Cardiac septum (tissue), 1 donor: ENCODE data around the gene DCUN1D5. TPM values are rescaled to one million over a fixed set of nuclear protein-coding genes. Genes with fewer than 3 reads are reported as not detected.
"Not testable (repeated sequence)": the region's sequence is repeated elsewhere in the genome, so short reads cannot be mapped to it uniquely, and the experiment has no call there.

Source experiments
- DNase-seq: peaks from one replicate; pipeline ENCODE4 v3.0.0-alpha.2; 2020; ENCODE audit warnings: low spot score
- intact Hi-C: fragments of 100-400 bp; cut with DNase I; formaldehyde crosslinking; loops from one replicate; pipeline ENCODE4 v1.14.0; 2022
- total RNA-seq: library from RNA; stranded (reverse); fragmentation: NEBNext Ultra II Directional; extraction: Animal tissue kit (Norgen Biotek cat#: 25700); gene quantifications from one replicate; pipeline ENCODE4 v1.2.1, GENCODE V29; 2021
- donor health status: DM: no; HTN: no; CAD: no.

The DCUN1D5 gene
- total RNA-seq, 1 donor from 2014 or later = 19.9 TPM

GRCh38 chr11:103067118-103067517, 24.8 kb downstream of the DCUN1D5 start:
- intact Hi-C loops = no loop called here
- no peak for DNase-seq

- DNase-seq = no peak
- intact Hi-C loops = no loop called here
Measured at GRCh38 chr11:103061656-103062055, 30.3 kb downstream of the DCUN1D5 start.

GRCh38 chr11:103055221-103055890, 36.6 kb downstream of the DCUN1D5 start:
- intact Hi-C loops = no loop called here
- no peak for DNase-seq

DNA sequence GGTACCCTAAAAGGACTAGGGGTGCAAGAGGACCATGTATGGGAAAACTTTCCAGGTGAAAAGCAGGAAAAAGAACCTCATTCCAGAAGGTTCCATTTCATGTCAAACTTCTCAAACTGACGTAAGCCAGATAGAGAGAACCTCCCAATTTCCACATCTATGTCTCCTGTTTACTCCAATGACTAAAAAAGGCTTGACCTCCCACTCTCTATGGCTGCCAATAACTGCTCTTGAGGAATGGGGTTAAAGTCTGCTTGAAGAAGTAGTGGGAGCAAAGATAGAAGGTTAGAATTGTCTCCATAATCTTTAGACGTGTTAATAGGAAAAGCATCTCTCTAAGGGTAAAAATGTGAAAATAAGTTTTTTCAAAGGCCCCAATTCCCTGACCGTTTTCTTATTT, 38.0 kb downstream of the DCUN1D5 start:
- no peak for DNase-seq
- intact Hi-C loops = no loop called here

DNA sequence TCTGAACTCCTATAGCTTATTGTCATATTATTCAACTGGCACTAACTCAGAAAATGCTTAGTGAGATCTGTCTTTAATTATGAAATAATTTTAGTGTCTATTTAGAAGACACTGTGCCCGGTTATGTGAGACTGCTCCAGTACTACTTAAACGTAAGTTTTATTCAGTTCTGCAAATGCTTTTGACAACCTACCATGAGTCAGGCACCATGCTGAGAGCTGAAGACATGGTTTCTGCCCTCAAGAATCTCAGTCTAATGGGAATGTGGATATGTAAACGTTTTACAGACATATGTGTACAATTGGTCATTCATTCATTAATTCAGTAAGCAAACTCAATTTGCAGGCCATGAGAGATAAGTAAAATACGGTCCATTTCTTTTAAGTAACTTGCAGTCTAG, 40.0 kb downstream of the DCUN1D5 start:
- intact Hi-C loops = no loop called here
- DNase-seq = no peak

GRCh38 chr11:103051151-103051801, 40.7 kb downstream of the DCUN1D5 start:
- DNase-seq = no peak
- intact Hi-C loops = no loop called here

- intact Hi-C loops = no loop called here
- DNase-seq = no peak
Measured at GRCh38 chr11:103050351-103050750, 41.6 kb downstream of the DCUN1D5 start.

DNA sequence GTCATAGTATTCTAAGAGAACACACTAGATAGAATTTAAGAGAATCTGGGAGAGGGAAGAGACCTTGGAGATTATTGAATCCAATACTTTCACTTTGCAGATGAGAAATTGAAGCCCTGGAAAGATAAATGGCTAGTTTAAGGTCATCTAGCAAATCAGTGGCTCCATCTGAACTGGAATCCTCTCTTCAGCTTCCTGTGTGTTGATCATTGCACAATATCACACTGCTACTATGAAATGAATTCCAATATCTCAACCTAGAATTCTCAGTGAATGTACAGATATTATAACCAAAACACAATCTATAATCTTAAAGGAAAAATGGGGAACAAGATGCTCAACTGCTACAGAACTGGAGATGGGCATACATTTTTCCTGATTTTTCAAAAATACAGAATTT, 44.1 kb downstream of the DCUN1D5 start:
- DNase-seq = no peak
- intact Hi-C loops = no loop called here

DNA sequence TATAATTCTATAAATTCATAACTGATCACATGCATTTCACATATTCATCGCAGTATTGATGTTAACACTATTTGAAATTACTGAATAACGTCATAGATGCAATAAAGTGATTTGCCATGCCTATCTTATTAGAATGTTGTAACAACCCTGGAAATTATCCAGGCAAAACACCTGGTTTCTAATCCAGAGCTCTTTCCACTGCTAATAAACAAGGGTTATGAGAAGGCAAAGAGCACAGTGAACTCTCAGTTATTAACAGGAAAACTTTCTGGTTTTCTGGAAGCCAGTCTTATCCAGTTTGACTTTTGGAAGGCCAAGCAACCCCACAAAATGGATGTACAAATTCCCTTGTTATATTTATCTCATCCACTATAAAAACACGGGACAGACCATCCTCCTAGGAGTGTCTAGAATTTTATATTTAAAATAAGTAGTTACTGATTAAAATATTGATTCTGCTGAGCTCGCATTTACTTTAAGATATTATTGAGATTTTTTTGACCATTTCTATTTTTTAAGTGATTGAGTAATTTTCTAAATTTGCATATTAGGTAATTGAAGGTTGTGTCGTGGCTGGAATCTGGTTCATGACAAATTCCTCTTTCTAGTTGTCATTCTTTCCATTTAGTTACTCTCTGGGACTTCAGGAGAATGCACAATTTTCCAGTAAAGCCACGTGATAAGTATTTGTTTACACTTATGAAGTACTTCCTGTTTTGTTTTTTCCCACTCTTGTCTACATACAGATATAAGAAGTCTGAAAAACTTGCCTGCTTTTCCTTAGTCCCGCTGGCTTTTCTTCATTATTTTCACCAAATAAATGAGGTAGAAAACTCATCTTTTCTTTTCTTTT, 47.9 kb downstream of the DCUN1D5 start:
- intact Hi-C loops = no loop called here
- DNase-seq = no peak

DNA sequence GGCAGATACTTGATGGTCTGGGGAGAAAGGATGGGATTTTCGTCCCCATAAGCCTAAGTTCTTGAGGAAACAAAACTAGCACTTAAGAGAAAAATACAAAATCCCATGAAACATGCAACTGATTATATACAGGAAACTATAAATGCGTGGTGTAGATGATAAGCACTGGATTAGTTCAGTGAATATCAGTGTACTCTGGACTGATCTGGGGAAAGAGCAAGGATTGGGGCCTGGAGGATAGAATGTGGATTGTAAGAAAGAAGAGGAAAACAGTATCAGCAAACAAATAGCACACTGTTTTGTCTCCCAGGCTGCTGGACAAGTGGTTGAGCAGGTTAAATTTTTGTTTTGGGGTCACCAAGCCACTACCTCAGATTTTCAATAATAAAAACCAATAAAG, 49.8 kb downstream of the DCUN1D5 start:
- DNase-seq = no peak
- intact Hi-C loops = no loop called here

- DNase-seq = no peak
- intact Hi-C loops = no loop called here
Measured at GRCh38 chr11:103035791-103036434, 56.0 kb downstream of the DCUN1D5 start.

GRCh38 chr11:103035216-103035615, 56.7 kb downstream of the DCUN1D5 start:
- intact Hi-C loops = no loop called here
- no peak for DNase-seq

DNA sequence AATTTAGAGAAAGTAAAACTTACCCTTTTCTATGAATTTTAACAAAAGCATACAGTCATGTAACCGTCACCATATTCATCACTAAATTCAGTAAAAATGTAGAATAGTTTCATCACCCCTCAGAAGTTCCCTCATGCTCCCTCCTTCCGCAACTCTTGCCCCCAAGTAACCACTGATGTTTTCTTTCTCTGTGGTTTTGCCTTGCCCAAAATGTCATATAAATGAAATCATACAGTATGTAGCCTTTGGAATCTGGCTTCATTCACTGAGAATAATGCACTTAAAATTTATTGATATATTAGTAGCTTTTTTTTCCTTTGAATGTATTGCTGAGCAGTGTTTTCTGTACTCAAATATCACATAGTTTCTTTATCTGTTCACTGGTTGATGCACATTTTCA, 60.1 kb downstream of the DCUN1D5 start:
- DNase-seq = no peak
- intact Hi-C loops = no loop called here

- DNase-seq = no peak
- intact Hi-C loops = no loop called here
Measured at GRCh38 chr11:103029401-103029800, 62.6 kb downstream of the DCUN1D5 start.

GRCh38 chr11:103028304-103029020, 63.5 kb downstream of the DCUN1D5 start:
- DNase-seq, intact Hi-C loops: not testable (repeated sequence)

DNA sequence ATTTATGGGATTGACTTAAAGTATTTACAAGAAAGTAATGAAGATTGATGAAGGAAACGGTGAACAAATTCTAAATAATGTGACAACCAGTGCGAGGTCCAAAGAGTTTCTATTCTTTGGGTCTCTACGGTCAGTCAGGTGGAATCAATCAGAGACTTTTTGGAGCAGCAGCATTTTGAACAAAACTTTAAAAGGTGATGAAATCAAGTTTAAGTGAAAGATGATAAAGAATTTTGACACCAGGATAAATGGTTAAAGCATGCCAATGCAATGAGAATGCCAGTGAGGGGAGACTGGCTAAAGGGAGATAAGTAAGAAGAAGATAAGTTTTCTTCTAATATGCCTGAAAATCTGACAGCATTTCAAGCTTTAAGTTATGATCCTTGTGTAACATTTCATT, 67.9 kb downstream of the DCUN1D5 start:
- no peak for DNase-seq
- intact Hi-C loops = no loop called here

DNA sequence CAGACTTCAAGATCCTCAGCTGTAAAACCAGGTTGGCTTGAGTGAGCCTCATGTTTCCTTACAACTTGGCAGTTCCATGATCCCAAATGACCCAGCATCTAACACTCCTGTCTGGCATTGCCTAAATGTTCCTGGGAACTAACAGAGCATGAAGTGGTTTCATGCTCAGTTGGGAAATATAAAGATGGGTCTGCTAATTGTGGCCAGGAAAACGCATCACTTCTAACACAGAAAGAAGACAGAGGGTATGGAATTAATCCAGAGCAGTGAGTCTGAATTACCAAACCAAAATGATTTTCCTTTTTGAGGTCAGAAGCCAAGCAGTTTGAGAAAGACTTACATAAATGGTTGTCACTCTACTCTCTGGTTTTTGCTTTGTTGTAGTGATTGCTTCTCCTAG, 75.9 kb downstream of the DCUN1D5 start:
- intact Hi-C loops = no loop called here

GRCh38 chr11:103013421-103013820, 78.5 kb downstream of the DCUN1D5 start:
- no peak for DNase-seq
- intact Hi-C loops = no loop called here

More for the DNA sequence above, 75.9 kb downstream of the DCUN1D5 start:
- DNase-seq = no peak
